Kasumi-1 (cell line): ENCODE results near the gene SLC8A1.

Experiments used
- DNase-seq, 2 experiments: peaks; one replicate each; lab custom pipeline; 2025; lab: John Stamatoyannopoulos, UW

SLC8A1 gene

GRCh38 chr2:40386177-40386576 lies 65.7 kb downstream of the SLC8A1 start:
- no peak for DNase-seq

- peak; percentile 53 to 60 for DNase-seq
These were observed 67.2 kb downstream of the SLC8A1 start for GRCh38 chr2:40384714-40385113.

DNA sequence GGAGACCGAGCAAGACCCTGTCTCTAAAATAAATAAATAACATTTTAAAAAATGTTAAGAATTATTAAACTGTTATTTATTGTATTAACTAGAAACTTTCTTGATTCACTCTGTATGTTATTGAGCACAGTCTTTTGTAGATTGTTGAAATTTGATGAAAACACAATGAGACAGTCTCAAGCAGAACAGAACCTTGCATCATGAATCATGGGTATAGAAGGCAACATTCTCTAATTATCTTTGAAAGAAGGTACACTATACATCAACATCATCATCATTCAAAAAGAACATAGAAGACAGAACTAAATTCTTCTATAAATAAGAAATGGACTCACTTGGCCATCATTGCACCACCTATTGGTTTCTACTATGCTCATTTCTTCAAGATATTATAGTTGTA lies 67.7 kb downstream of the SLC8A1 start:
- no peak for DNase-seq

GRCh38 chr2:40380721-40381120 lies 71.2 kb downstream of the SLC8A1 start:
- no peak for DNase-seq

DNA sequence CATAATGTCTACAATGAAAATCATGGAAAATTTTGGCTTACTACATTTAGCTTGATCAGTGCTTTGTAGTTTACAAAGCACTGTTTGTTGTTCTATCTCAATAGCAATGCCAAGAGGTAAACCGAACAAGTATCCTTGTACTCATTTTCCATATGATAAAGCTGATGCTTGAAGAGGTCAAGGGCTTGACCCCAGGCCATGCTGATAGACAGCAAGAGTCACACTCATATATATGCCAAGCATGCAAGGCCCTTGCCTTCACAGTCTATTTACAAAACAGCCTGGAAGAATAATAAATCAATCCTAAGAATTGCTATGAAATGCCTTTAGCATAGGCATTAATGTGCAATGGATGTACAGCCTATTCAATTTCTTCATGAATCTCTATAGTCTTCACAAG lies 71.8 kb downstream of the SLC8A1 start:
- DNase-seq = no peak

DNA sequence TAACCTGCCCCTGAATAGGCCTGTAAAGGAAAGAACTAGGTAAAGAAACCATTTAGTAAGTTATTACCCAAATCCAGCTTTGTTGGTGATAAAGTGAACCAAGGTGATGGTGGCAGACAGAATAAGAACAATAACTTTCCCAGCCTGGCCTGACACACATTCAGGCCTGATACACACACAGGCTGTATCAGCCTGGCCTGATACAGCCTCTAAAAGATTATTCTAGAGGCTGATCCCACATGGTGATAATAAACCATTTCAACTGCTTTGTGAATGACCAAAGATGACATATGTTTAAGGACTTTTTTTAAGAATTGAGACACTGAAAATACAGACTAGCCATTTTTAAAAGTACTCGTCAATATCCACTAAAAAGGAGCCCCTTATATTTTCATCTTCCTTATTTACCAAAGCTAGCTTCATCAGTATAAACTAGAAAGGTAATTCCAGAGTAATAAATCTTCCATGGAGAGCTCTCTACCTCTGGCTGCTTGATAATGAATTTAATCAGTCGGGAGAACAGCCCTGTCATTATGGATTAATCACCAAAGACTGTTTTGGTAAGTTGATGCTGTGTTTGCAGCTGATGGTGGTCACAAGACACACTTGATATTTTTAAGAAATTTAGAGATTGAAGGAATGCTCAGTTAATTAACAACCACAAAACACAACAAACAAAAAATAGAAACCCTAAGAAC lies 77.2 kb downstream of the SLC8A1 start:
- no peak for DNase-seq

DNA sequence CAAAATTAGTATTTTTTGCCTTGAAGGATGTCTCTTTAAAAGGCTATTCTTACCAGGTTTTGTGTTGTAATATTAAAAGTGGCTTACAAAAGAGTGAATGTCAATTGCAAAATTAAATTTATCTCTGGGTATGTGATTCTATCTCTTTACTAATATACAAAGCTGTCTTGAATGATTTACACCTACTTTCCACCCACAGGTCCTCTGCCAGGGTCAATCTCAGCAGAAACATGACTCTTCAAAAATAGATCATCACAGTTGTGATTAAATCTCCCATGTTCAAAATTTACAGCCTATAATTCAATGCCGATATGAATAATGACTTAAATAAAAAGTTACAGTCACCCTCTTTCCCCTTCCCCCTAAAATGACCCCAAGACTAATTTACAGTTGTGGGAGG lies 78.8 kb downstream of the SLC8A1 start:
- DNase-seq = no peak

GRCh38 chr2:40372283-40372985 lies 79.5 kb downstream of the SLC8A1 start:
- no peak for DNase-seq

DNA sequence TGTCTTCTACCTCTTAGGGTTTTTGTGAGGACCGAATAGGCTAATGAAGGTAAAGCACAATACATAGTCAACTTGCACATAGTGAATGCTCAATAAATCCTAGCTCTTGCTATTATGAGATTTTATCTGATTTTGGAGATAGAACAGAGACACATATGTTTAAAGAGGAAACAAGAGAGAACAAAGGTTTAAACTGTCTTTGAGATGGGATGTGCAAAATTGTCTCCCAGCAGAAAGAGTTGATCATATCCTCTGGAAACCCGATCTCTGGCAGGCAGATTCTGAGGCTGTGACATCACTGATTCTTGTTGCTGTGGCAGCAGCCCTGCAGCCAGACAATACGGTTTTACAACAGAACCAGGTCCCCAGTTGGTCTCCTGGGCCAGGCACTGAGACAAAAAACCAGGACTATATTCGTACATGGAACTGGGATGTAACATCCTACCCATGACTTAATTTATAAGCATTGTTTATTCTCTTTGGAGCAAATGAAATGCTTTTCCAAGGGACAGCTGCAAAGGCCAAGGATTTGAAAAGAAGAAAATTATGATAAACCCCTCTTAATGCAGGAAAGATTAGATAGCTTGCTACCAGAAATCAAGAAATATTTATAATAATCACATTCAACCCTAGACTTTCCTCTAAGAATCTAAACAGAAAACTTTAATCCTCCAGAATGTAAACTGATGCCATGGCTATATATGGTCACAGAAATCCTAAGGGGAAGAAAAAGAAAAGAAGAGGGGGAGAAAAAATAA lies 80.2 kb downstream of the SLC8A1 start:
- no peak for DNase-seq

- DNase-seq = no peak
These were observed 81.9 kb downstream of the SLC8A1 start for GRCh38 chr2:40370007-40370395.

GRCh38 chr2:40369267-40370006 lies 82.5 kb downstream of the SLC8A1 start:
- DNase-seq = no peak

DNA sequence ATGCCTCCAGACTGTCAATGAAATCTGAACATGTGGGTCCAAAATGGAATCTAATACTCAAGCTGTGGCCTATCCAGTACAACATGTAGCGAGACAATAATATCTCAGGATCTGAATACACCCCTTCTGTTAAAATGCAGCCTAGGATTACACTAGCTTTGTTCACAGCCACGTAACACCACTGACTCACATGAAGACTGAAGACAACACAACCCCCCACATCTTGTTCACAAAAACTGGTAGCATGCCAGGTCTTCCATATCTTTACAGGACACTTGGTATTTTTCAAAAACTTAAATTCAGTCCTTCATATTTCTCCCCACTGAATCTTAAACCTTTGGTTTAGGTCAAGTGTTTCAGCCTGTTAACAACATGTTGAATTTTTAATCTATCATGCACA lies 84.2 kb downstream of the SLC8A1 start:
- DNase-seq = no peak

- no peak for DNase-seq
These were observed 84.9 kb downstream of the SLC8A1 start for GRCh38 chr2:40367032-40367431.

DNA sequence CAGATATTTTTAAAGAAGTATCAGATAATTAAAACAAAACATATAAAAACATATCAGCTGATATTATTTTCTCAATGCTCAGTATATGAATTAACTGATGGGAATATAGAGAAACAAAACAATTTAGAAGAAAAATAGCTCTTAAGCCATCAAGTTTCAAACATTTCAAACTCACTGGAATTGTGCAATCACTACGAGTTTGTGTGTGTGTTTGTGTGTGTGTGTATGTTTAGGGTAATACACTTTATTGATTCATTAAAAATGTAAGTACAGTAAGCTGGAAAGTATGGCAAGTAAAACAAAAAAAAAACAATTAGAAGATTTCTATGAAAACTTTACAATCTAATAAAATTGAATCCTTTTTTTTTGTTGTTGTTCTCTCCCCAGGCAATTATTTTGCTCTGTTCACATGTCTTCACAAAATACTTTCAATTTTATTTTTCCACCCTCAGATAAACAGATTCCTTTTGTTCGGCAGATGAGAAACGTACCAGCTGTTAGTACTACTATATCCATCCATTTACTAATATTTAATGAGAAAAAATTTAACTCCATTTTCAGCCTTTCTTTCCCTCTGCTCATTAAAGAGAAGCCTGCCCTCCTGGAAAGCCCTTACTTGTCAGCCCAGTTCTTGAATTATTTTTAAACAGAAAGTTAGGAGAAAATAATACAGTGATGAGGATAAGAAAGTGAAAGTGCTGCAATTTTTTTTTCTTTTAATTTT lies 87.6 kb downstream of the SLC8A1 start:
- no peak for DNase-seq

DNA sequence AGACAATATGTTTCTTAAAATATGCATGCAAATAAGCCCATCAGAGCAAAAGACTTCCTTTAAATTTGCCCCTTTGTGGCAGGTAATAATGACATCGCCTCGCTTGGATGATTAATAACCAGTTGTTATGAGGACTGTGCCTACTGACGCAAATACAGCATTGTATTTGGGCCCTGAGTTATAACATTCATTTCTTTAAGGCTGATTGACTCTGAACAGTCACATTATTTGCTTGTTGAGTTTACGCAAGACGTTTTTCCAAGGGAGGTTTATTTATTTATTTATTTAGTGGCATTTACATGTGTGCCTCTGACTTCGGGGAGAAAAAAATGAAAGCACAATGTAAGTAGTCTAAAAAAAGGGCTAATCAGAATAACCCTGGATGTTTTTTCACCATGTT lies 88.3 kb downstream of the SLC8A1 start:
- no peak for DNase-seq

- no peak for DNase-seq
These were observed 88.7 kb downstream of the SLC8A1 start for GRCh38 chr2:40363231-40363630.

- DNase-seq = no peak
These were observed 90.4 kb downstream of the SLC8A1 start for GRCh38 chr2:40361478-40361877.

- no peak for DNase-seq
These were observed 91.2 kb downstream of the SLC8A1 start for GRCh38 chr2:40360652-40361051.

GRCh38 chr2:40359811-40360210 lies 92.1 kb downstream of the SLC8A1 start:
- DNase-seq = no peak

DNA sequence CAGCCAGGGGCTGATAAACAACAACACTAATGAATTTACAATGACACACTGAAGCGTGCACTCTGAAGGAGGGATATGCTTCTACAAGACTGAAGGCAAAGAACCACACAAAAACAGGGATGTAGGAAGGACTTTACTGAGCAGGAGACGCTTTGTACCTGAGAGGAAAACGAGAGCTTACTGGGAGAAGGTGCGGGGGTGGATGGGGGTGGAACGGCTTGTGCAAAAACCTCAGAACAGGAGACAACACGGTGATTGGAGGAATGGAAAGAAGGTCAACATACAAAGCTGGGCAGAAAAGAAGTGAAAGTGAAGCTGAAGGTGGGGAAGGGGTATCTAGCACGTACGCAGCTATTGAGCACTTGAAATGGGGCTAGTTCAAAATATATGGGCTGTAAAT lies 93.1 kb downstream of the SLC8A1 start:
- no peak for DNase-seq

GRCh38 chr2:40357667-40358066 lies 94.2 kb downstream of the SLC8A1 start:
- DNase-seq = no peak

DNA sequence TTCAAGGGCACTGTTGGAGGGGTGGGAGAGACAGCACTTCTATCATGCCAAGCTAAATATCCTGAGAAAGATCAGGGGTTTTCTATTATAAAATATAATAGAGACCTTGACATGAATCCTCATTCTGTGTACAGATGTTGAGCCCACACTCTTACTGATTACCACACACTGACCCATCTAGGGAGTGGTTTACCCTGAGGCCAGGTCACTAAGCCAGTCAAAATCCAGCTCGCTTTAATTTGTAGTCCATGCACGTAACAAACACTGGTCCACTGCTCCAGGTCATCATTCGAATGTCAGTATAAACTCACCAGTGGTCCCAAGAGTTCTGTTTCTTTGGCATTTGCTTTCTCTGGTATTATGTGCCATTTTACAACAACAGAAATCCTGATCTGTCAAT lies 96.4 kb downstream of the SLC8A1 start:
- DNase-seq = no peak
